ENCODE data around the gene CDKN2D. TPM values are rescaled to one million over a fixed set of nuclear protein-coding genes. Genes with fewer than 3 reads are reported as not detected.

CDKN2D gene
- total RNA-seq, 2 experiments from 2014 or later, result 22.4 to 26.6 TPM

GRCh38 chr19:10601999-10602329, 33.2 kb upstream of the CDKN2D start:
- intact Hi-C loops (cut with micrococcal nuclease; ENCODE audit: unreplicated experiment), result loop anchor here (1.0 to 5.0 kb wide), 3 partner anchors 8 to 365 kb away; no protein-coding TSS in a partner anchor
- TF ChIP-seq, protein P1, sequence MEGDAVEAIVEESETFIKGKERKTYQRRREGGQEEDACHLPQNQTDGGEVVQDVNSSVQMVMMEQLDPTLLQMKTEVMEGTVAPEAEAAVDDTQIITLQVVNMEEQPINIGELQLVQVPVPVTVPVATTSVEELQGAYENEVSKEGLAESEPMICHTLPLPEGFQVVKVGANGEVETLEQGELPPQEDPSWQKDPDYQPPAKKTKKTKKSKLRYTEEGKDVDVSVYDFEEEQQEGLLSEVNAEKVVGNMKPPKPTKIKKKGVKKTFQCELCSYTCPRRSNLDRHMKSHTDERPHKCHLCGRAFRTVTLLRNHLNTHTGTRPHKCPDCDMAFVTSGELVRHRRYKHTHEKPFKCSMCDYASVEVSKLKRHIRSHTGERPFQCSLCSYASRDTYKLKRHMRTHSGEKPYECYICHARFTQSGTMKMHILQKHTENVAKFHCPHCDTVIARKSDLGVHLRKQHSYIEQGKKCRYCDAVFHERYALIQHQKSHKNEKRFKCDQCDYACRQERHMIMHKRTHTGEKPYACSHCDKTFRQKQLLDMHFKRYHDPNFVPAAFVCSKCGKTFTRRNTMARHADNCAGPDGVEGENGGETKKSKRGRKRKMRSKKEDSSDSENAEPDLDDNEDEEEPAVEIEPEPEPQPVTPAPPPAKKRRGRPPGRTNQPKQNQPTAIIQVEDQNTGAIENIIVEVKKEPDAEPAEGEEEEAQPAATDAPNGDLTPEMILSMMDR (conservative IDR thresholded peaks at IDR 0.05; ENCODE audit: low read length), result no peak
- no peak for TF ChIP-seq EZH2phosphoT487 (IDR thresholded peaks at IDR 0.05; ENCODE audit: borderline replicate concordance, low read depth, low read length)
- H3K36me3 ChIP-seq (ENCODE audit: insufficient read depth, low read length), result peaks cover 14% of the 10 kb centered on the region; the same call in 1 of the 2 replicates
- ChIA-PET POLR2A (interaction anchor here (3.4 kb wide), 1 partner anchor 20 kb away, joined by 22 read pairs; no protein-coding TSS in a partner anchor), CTCF (ENCODE audit: unreplicated experiment) (interaction anchor here (0.5 to 1.3 kb wide), 2 partner anchors 9 to 98 kb away, joined by 3 to 5 read pairs; no protein-coding TSS in a partner anchor)
- no peak for DNase-seq (ENCODE audit: low spot score)
- peak overlapping the region; percentile 45 for H3K27ac ChIP-seq (ENCODE audit: low read depth, low read length, poor library complexity, severe bottlenecking)
- H3K4me2 ChIP-seq (ENCODE audit: low read length), result peak overlapping the region; percentile 44; the same call in 1 of the 2 replicates
- H3K9me2 ChIP-seq (ENCODE audit: insufficient read depth, low read length), result no peaks in the 10 kb centered on the region
- no peak overlapping the region for H2AFZ ChIP-seq (ENCODE audit: low read length)
- H3K79me2 ChIP-seq (ENCODE audit: insufficient read depth, low read depth, low read length), result peaks cover 41% of the 10 kb centered on the region
- no TSS peak for BruUV-seq (replicated peaks)
- H3K9me3 ChIP-seq (ENCODE audit: low read length), result no peaks in the 10 kb centered on the region
- peak overlapping the region; percentile 36 for H3K4me3 ChIP-seq (ENCODE audit: low read depth, low read length, poor library complexity, severe bottlenecking)
- peaks cover 58% of the 10 kb centered on the region for H3K4me1 ChIP-seq (ENCODE audit: insufficient read depth, low read length, poor library complexity, severe bottlenecking)
- 0 out of 2 replicates have a peak, but pooled peaks cover 3% of the 10 kb centered on the region for H4K20me1 ChIP-seq (ENCODE audit: insufficient read depth, low read length)

GRCh38 chr19:10600149-10600548, 31.4 kb upstream of the CDKN2D start:
- ChIA-PET POLR2A (no interaction called here), CTCF (ENCODE audit: unreplicated experiment) (no interaction called here)
- DNase-seq (ENCODE audit: low spot score), result no peak
- Histone ChIP-seq H3K36me3 (ENCODE audit: insufficient read depth, low read length) (peaks cover 4% of the 10 kb centered on the region; the same call in 1 of the 2 replicates), H2AFZ (ENCODE audit: low read length) (no peak overlapping the region), H3K9me3 (ENCODE audit: low read length) (no peaks in the 10 kb centered on the region), H3K4me2 (ENCODE audit: low read length) (no peak overlapping the region), H3K4me1 (ENCODE audit: insufficient read depth, low read length, poor library complexity, severe bottlenecking) (peaks cover 68% of the 10 kb centered on the region), H3K9me2 (ENCODE audit: insufficient read depth, low read length) (no peaks in the 10 kb centered on the region), H3K79me2 (ENCODE audit: insufficient read depth, low read depth, low read length) (peaks cover 25% of the 10 kb centered on the region), H3K27ac (ENCODE audit: low read depth, low read length, poor library complexity, severe bottlenecking) (no peak overlapping the region), H3K4me3 (ENCODE audit: low read depth, low read length, poor library complexity, severe bottlenecking) (no peak overlapping the region), H4K20me1 (ENCODE audit: insufficient read depth, low read length) (0 out of 2 replicates have a peak, but pooled peaks cover 3% of the 10 kb centered on the region)
- intact Hi-C loops (cut with micrococcal nuclease; ENCODE audit: unreplicated experiment), result loop anchor here (5.0 kb wide), 1 partner anchor 363 kb away; no protein-coding TSS in a partner anchor
- TF ChIP-seq, protein P1 (conservative IDR thresholded peaks at IDR 0.05; ENCODE audit: low read length), result no peak
- TF ChIP-seq EZH2phosphoT487 (IDR thresholded peaks at IDR 0.05; ENCODE audit: borderline replicate concordance, low read depth, low read length), result no peak
- BruUV-seq (replicated peaks), result no TSS peak
